ENCODE measurements around the gene ABHD13.
A peak's percentile ranks its signal among the peaks of the same experiment; 100 is the strongest.
"Not testable (repeated sequence)": the region's sequence is repeated elsewhere in the genome, so short reads cannot be mapped to it uniquely, and the experiment has no call there.

The ABHD13 gene

DNA sequence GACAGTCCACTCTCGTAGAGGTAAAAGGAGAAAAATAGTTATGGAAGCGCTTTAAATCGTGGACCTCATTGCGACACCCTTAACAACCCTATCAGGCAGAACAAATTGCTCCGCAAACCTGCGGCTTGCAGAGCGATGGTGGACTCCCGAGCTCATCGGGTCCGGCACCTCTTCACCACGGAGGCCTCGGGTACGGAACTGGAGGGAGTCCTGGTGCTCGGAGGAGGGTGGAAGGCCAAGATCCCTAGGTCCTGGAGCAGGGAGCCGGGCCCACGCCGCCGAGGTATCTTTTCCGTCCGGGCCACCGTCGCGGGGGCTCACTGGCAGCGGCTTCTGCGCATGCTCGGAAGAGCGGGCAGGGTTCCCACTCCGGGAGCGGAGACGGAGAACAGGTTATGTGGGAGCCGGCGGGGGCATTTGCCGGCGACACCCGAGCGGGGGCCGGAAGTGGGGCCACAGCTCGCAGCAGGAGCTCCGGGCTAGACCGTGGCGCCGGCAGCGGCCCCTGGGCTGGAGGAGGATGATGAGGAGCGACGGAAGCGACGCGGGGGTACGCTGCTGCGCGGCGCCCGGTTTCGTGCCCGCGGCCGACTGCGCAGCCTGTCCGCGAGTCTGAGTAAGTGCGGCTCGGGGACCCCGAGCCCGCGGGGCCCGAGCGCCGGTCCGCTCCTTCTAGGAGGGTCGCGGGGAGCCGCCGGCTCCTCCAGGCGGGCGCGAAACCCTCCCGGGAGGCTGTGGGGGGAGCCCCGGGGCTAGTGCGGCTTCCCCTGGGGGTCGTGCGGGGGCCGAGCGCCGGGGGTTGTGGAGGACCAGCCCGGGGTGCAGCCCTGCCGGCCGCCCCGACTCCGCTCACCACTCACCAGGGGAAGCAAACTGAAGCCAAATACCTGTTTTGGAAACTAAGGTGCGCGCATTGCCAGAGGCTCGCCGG lies at the start of gene ABHD13:
TSS of gene ABHD13 (plus strand) at position 349 of the 931 bp plus-strand sequence. CDS start 10,827 bp downstream, outside the sequence.
- peak; percentile 87 for DNase-seq

DNA sequence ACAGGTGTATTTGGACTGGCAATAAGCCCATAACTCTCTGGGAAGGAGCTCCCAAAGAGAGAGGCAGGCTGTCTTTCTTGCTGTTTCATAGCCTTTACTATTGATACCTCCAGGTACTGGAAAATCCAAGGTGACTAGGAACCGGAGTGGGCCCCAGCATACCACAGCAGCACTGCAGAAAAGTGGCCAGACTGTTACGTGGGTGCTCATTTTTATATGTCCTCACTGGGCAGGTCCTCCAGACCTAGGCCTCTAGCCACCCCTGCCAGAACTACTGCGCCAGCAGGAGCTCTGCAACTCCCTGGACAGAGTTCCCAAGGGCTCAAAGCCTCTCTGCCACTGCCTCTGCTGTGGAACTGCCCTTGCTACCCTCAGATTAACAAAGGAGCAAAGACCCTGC lies 49.3 kb upstream of the ABHD13 start:
- no peak for DNase-seq

DNA sequence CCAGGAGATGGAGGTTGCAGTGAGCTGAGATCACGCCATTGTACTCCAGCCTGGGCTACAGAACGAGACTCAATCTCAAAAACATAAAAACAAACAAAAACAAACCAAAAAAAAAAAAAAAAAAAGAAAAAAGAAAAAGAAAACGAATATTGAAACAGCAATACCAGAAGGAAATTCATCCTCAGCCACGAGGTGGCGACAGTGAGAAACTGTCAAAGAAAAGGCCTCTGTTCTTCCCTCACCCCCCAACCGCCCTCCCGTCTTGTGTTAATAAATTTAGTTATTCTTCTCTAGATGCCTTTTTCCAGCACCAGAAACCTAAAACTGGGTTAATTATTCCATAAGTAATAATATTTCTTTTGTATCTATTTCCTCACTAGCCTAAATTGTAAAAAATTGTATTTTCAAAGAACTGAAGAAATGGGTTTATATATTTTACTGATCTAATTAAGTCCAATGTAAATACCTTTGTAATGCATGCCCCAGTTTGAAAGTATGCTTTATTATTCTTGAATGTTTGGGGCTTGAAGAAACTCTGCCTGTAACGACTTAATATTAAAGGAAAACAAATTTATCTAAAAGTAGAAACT lies 41.4 kb upstream of the ABHD13 start:
- DNase-seq: no peak

DNA sequence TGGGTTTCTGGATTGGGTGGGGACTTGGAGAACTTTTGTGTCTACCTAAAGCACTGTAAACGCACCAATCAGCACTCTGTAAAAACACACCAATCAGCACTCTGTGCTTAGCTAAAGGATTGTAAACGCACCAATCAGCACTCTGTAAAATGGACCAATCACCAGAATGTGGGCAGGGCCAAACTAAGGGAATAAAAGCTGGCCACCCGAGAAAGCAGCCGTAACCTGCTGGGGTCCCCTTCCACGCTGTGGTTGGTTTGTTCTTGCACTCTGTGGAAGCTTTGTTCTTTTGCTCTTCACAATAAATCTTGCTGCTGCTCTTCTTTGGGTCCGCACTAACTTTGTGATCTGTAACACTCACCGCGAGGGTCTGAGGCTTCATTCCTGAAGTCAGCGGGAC lies 40.1 kb upstream of the ABHD13 start:
- no peak for DNase-seq

DNA sequence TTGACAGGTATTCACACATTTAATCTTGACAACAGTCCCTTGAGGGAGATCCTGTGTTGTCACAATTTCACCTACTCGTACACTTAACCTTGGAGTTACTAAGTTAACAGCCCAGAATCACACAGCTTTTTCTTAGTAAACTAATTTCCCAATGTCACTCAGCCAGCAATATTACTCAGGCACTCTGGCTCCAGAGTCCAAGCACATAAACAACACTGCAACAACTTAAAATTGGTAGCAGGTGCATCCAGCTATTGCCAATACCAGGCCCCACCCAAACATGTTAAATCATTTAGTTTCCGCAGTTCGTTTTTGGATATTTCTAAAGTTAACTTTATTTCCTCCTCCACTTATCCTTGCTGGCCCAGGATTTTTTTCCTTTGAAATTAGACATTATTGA lies 35.5 kb upstream of the ABHD13 start:
- DNase-seq: no peak

DNA sequence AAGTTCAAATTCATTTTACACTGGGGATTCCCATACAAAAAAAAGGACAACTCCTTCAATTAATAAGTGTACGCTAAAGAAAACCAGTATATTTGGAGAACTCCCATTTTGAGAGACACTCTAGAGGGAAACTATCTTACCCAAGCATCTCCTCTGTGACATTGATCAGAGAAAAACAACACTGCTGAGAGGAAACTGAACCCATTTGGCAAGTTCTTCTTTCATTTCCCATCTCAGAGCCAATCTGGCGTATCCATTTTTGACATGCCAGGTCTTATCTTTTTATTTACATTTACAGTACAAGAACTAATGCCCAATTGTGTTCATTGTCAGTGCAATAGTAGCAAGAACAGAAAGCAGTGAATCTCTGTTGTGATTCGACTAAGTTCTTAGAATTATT lies 33.0 kb upstream of the ABHD13 start:
- DNase-seq: no peak

DNA sequence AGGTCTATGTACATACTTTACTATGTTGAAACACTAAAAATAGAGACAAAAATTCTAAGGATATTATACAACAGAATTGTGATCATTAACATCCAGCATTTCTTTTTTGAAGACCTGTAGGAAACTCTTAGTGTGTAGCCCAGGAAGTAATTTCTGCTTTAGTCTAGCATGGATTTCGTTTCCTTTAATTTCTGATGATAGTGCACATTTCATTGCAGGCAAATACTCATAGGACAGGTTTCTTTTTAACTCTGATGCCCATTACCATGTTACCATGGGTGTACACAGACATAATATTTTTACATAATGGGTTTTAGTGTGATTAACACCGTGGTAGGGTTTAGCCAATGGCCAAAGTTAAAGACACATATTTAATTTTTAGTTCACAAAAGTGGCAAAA lies 29.9 kb upstream of the ABHD13 start:
- DNase-seq: no peak

DNA sequence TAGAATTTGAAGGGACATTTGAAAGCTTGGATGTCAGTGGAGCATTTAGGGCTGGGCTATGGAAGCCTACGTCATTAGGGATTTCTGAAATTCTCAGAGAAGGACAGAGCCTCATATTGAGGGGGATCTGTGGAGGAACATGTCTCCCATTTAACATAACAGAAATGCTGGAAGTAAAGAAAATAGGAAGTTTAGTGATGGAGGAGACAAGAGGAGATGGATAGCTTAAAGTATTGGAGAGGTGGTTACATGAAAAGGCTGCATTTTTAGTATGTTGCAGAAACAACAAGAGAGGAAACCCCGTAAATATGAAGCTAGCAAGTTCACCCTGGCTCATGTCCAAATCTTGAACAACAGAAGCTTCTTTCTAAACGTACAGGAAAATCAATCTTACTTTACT lies 27.3 kb upstream of the ABHD13 start:
- DNase-seq: no peak

DNA sequence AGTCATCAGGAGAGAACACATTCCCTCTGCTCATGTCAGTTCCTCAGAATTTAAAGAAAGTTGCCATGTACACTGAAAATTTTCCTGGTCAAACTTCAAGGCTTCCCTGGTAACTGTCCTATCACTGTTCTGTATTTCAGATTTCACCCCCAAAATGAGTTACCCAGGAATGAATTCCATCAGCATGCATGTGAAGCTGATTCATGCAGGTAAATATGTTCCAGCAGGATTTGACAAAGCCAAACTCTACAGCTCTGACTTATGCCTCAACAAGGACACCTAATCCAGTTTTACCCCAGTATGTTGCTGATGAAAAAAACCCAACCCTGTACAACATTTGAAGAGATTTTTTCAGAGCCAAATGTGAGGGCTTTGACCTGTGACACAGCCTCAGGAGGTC lies 24.4 kb upstream of the ABHD13 start:
- no peak for DNase-seq

DNA sequence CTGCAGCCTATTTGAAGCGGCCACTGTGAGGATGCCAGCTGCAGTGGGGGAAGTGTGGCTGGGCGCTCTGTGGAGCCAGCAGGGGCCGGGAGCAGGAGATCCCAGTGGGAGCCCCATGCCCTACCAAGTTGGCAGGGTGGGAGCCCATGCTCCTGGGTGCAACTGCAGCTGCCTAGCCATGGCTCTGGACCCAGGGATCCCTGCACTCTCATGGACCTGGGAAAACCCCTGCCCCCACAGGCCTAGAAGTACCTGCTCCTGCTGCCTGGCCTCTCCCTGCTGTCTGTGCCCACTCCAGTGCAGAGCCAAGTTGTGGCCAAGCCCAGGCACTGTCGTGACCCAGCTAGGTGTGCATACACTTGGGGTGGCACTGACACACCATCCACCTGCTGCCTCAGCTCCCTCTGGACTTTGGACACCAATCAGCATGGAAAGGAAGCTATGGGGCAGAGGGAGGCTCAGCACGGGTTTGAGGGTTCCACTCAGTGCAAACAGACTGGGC lies 23.7 kb upstream of the ABHD13 start:
- DNase-seq: no peak

DNA sequence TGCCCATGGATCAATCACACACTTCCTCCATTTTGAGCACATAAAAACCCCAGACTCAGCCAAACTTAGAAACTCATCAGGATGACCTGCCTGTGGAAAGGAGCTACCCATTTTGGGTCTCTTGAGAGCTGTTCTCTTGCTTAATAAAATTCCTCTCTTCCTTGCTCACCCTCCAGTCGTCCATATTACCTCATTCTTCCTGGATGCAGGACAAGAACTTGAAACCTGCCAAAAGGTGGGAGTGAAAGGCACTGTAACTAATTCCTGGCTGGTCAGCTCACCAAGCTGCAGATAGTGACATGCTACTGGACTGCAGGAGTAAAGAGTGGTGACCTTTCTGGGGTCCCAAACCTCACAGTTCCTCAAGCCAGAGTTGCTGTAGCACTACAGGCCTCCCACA lies 23.0 kb upstream of the ABHD13 start:
- no peak for DNase-seq

DNA sequence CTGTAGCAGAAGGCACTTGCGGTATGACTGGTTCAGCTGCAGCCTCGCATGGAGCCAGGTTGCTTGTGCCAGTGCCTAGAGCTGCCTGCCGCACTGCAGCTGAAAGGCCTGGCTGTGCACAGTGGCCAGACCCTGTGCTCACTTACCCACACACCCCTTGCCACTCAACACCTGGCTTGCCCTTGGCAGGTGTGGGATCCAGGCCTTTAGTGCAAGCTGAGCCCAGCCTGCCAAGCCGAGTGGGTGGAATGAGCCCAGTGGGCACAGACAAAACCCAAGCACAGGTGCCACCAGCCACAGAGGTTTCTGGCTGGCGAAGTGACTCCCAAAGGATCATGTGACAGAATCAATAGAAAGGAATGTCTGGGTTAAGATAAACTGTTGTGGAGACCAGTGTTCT lies 22.3 kb upstream of the ABHD13 start:
- DNase-seq: no peak

DNA sequence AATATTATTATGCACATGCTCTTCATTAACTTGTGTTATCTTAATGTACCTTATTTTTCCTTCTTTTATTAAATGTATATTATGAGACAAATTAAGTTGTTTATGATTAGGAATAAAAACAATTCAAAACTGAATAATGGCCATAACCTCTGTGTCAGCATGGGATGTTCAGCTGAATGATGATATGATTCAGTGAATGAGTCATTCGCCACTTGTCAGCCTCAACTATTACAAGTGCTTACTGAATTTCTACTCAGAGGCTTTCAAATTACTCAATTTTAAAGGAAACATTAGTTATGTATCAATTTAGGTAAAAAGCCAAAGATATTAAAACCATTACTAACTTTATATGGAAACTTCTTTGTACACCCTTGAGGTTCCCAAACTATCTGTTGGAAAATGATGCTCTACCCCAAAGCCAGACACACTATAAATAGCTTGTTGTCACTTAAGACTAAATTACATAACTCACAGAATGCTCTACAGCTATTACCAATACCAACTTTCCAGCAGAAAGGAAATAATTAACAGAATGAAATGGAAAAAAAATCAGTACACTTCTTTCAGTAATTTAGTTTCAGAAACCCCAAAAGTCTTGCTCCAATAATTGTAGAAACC lies 17.3 kb upstream of the ABHD13 start:
- no peak for DNase-seq

DNA sequence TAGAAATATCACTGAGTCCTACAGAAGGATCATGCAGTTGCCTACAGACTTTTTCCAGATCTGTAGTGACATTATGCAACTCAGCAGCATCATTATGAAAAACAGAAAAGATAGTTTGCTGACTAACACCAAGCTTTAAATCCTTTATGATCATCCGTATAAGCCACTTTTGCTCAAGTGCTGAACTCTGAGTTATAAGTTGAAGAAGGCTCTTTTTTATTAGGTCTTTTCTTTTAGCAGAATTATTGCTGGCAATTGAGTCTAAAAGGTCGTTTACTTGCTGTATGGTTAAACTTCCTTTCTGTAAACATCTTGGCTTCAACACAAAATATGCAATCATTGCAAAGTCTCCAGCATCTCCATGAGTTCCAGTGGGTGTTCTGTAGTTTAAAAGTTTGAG lies 7.6 kb upstream of the ABHD13 start:
- DNase-seq: no peak

DNA sequence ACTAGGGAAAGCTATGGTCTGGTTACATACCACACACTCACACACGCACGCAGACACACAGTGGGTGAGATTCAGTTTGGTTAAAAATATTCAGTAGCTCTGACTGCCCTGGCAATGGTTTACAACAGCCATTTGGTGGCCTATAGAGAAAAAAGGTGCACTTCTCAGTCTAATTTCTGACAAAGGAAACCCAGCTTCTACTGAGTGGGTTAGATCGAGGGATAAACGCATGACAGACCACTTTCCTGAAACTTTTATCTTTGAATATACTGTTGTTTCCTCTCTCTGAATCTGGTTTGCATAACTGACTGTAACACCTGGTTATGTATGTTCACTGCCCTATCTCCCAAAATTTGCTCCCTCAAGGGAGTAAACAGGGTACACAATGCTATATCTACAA lies 5.3 kb upstream of the ABHD13 start:
- DNase-seq: no peak

DNA sequence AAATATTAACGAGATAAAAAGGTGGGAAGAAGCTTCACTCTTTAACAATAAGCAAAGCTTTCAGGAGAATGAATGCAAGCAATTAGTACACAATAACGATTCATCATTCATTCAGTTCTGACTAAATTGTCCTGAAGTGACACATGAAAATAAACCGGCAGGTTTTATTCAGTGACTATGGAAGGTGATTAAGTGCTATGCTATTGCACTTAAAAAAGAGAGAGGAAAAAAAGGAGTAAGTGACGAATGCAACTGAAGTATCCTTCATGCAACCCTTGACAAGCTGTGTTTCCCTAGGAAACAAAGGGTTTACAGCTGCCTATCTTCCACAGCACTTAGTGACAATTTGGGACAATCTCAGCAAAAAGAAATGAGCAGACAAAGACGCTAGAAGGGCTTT lies 4.2 kb upstream of the ABHD13 start:
- no peak for DNase-seq

DNA sequence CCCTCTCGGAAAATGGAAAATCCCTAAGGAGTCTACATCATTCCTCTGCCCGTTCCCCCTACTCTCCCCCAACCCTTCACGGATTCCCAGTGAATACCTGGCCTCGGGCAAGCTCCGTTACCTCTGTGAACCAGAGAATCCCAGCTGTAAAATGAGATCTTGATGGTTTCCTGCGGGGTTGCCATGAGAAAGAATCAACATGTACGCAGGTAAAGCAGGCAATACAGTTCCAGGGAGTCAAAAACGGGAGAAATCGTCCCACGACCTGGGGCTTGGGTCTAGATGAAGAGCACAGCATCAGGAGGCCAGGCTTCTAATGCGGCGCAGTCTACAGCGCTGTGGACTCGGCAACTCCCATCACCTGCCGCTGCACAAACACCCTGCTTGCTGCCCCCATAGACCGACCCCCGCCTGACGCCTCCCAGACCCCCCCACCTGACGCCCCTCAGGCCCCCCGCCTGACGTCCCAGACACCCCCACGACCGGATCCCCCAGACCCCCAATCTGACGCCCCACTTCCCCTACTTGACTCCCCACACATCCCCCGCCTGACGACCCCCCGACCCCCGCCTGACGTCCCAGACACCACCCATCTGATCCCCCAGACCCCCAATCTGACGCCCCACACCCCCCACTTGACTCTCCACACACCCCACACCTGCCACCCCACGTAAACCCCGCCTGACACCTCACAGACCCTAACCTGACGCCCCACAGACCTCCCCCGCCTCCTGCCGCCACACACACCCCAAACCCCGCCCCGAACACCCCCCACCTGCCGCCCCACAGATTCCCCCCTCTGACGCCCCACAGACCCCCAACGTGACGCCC lies 3.5 kb upstream of the ABHD13 start:
- no peak for DNase-seq

DNA sequence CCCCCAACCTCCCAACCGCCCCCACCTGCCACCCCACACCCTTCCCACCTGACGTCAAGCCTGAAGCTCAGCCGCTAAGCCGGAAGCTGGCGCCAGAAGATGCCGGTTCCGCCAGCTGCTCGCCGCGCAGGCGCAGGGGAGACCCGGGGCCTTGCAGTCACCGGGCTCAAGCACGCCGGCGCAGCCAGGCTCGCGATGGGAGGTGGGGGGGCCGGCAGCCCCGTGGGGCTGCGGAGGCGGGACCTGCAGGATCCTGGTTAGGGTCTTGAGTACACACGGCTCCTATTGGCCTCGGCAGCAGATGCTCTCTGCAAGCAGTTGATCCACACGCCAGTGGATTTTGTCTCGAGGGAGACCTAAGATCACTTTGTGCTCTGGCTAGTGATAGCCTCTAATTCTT lies 2.8 kb upstream of the ABHD13 start, which contains the start of gene LIG4:
TSS of gene LIG4 (minus strand) at position 101 of the 400 bp plus-strand sequence. CDS start 4,268 bp downstream, outside the sequence.
- DNase-seq: peak; percentile 84

DNA sequence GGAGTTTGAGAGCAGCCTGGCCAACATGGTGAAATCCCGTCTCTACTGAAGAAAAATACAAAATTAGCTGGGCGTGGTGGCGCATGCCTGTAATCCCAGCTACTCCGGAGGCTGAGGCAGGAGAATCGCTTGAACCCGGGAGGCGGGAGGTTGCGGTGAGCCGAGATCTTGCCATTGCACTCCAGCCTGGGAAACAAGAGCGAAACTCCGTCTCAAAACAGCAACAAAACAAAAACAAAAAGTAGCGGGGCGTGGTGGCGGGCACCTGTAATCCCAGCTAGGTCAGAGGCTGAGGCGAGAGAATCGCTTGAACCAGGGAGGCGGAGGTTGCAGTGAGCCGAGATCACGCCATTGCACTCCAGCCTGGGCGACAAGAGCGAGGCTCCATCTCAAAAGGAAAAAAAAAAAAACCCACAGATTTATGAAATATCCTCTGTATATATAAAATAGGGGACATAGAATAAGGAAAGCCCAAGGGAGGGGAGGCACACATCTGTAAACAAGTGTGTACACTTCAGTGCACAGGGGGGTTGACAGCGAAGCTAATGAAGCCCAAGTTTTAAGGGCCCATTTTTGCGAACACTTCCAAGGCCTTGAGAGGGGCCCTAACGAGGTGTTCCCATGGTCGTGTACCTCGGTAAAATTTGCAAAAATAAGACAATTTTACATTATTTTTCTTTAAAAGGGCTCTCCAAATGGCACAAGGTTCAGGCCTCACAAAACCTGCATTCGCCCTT lies 717 bp upstream of the ABHD13 start:
- DNase-seq: not testable (repeated sequence)

DNA sequence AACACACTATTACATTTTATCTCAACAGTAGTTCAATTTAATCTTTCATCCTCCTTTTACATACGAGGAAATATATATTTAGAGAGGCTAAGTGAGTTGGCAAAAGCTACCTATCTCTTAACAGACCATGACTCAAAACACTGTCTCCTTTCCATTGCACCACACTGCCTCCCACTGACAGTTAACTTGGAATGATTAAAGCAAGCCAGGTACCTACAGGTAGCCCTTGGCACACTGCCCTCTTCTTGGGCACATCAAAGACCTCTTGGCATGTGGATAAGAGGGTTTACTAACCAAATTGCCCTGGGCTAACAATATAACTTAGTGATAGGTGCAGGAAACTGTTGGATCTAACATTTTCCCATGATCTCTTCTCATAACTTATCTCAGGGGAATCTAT lies 1.8 kb downstream of the ABHD13 start:
- DNase-seq: no peak

DNA sequence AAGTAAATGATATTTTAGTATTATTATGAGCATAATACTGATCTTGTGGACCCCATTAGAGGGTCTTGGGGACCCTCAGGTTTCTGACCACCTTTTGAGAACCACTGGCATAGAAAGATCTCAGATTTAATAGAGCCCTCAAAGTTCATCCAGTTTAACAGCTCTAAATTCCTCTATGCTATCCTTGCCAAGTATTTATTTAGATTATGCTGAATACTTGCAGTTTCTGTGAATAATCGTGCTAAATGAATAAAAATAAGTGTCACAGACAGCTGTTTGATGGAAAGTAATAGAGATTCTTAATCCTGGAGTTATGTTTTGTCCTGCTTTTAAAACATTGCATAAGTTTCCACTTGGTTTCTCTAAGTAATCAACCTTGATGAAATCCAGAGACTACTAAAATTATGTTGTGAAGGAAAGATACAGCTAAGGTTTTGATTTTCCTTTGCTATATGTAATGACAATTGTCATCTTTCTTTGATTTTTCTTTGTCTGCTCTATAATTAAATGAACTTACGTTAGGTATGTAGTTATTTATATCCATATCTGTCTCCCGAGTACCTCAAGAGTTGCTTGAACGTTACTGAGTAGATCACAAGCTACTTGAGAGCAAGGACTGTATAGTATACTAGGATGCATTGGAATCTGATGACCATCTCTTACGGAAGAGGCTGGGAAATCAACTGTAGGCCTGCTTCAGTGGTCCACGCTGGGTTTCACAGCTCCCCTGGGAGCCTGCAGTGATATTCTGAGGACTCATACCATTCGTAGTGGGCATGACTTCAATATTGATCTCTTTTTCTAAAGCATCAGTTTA lies 5.7 kb downstream of the ABHD13 start:
- no peak for DNase-seq
